H1 (cell line): ENCODE results near the gene AVPR2. TPM values are rescaled to one million over a fixed set of nuclear protein-coding genes. Genes with fewer than 3 reads are reported as not detected.

Source experiments
- CTCF ChIA-PET: fragments of 300-600 bp; sonication (Branson Sonifier 250); formaldehyde crosslinking; loops from one replicate; lab custom pipeline; 2021; ENCODE audit not compliant: partially characterized antibody; lab: Charles Lee
- POLR2A ChIA-PET: fragments of 300-600 bp; sonication (Branson Sonifier 250); formaldehyde crosslinking; loops from one replicate; lab custom pipeline; 2021; ENCODE audit warnings: inconsistent platforms; ENCODE audit not compliant: partially characterized antibody; lab: Charles Lee
- DNase-seq, 2 experiments: peaks; one replicate each; pipeline versions ENCODE4 v3.0.0 to v3.0.0-alpha.2; 2010 to 2022; ENCODE audit warnings: low spot score in 2 of 2, low read depth in 1 of 2, mixed read lengths in 1 of 2
- FAIRE-seq: peaks from 2 replicates; lab custom pipeline; 2011; peaks lifted over from hg19 to GRCh38; lab: Jason Lieb, UNC
- H2AFZ ChIP-seq: 2 replicates; pipeline ENCODE4 v1.8.1; 2012; ENCODE audit warnings: low read length, inconsistent platforms
- H2AK5ac ChIP-seq: 2 replicates; pipeline ENCODE4 v1.6.1; 2013; ENCODE audit warnings: low read depth, low read length
- H2BK120ac ChIP-seq: replicated peaks from 2 replicates; pipeline ENCODE3; 2013; ENCODE audit warnings: low read depth, low read length, inconsistent platforms
- H2BK12ac ChIP-seq: 2 replicates; pipeline ENCODE4 v1.6.1; 2013; ENCODE audit warnings: low read depth, low read length
- H2BK15ac ChIP-seq: 2 replicates; pipeline ENCODE4 v1.6.1; 2013; ENCODE audit warnings: low read length
- H2BK20ac ChIP-seq: 2 replicates; pipeline ENCODE4 v1.6.1; 2013; ENCODE audit warnings: low read length
- H2BK5ac ChIP-seq: 2 replicates; pipeline ENCODE4 v1.6.1; 2013; ENCODE audit warnings: low read depth, low read length
- H3K14ac ChIP-seq: 2 replicates; pipeline ENCODE4 v1.6.1; 2013; ENCODE audit warnings: inconsistent platforms; ENCODE audit not compliant: insufficient read length
- H3K18ac ChIP-seq: 2 replicates; pipeline ENCODE4 v1.6.1; 2013; ENCODE audit warnings: low read length; ENCODE audit errors: extremely low read depth
- H3K23ac ChIP-seq: 2 replicates; pipeline ENCODE4 v1.6.1; 2013; ENCODE audit warnings: inconsistent platforms; ENCODE audit not compliant: insufficient read length
- H3K23me2 ChIP-seq: 2 replicates; pipeline ENCODE4 v1.6.1; 2013; ENCODE audit warnings: low read depth, low read length
- H3K27ac ChIP-seq: 2 replicates; pipeline ENCODE4 v1.6.1; 2011; ENCODE audit warnings: low read depth, low read length, inconsistent platforms
- H3K27me3 ChIP-seq, 4 experiments: replicated peaks in 1 of 4; 1 replicate in 1 of 4; 2 replicates in 3 of 4; pipeline versions ENCODE4 v1.6.1 to v1.8.1; 2011 to 2013; ENCODE audit warnings: low read length in 3 of 4, mild to moderate bottlenecking in 3 of 4, inconsistent platforms in 2 of 4, mixed read lengths in 2 of 4, moderate library complexity in 1 of 4; ENCODE audit not compliant: control insufficient read depth in 3 of 4, insufficient read depth in 3 of 4; ENCODE audit errors: extremely low read depth in 1 of 4
- H3K36me3 ChIP-seq, 4 experiments: 2 replicates each; pipeline versions ENCODE4 v1.6.1 to v1.8.1; 2011 to 2013; ENCODE audit warnings: mild to moderate bottlenecking in 4 of 4, low read length in 3 of 4, moderate library complexity in 2 of 4, control low read depth in 1 of 4, inconsistent platforms in 1 of 4; ENCODE audit not compliant: insufficient read depth in 4 of 4, control insufficient read depth in 2 of 4
- H3K4ac ChIP-seq: replicated peaks from 2 replicates; pipeline ENCODE3; 2013; ENCODE audit warnings: low read length, low read depth, mixed read lengths, inconsistent platforms; ENCODE audit not compliant: insufficient read length
- H3K4me1 ChIP-seq, 4 experiments: replicated peaks in 1 of 4; 1 replicate in 1 of 4; 2 replicates in 3 of 4; pipeline versions ENCODE4 v1.6.1 to v1.8.1; 2011 to 2013; ENCODE audit warnings: low read length in 3 of 4, inconsistent platforms in 2 of 4, mixed read lengths in 1 of 4; ENCODE audit not compliant: insufficient read depth in 4 of 4, control insufficient read depth in 3 of 4
- H3K4me2 ChIP-seq, 2 experiments: 2 replicates each; pipeline versions ENCODE4 v1.6.1 to v1.8.1; 2011 to 2013; ENCODE audit warnings: low read depth in 2 of 2, low read length in 2 of 2, control low read depth in 1 of 2, inconsistent platforms in 1 of 2, mild to moderate bottlenecking in 1 of 2; ENCODE audit not compliant: insufficient read depth in 1 of 2
- H3K4me3 ChIP-seq, 4 experiments: fragments of 200-600, 300-600 bp in 1 of 4; sonication (generic), shearing (Covaris generic), sonication (Bioruptor Twin) in 1 of 4; 2 replicates each; pipeline versions ENCODE4 v1.5.1 to v1.8.1; 2011 to 2016; ENCODE audit warnings: low read length in 4 of 4, low read depth in 3 of 4, control low read depth in 2 of 4, inconsistent platforms in 2 of 4, mild to moderate bottlenecking in 2 of 4, mixed read lengths in 1 of 4, moderate library complexity in 1 of 4; ENCODE audit not compliant: insufficient read depth in 2 of 4; ENCODE audit errors: extremely low read depth in 1 of 4
- H3K56ac ChIP-seq: replicated peaks from 2 replicates; pipeline ENCODE3; 2013; ENCODE audit warnings: low read depth, mild to moderate bottlenecking, mixed read lengths, low read length, inconsistent platforms; ENCODE audit not compliant: insufficient read length
- H3K79me1 ChIP-seq: 2 replicates; pipeline ENCODE4 v1.6.1; 2013; ENCODE audit warnings: low read depth, low read length, control low read depth
- H3K79me2 ChIP-seq, 2 experiments: 2 replicates each; pipeline versions ENCODE4 v1.6.1 to v1.8.1; 2012 to 2013; ENCODE audit warnings: low read length in 2 of 2, mild to moderate bottlenecking in 2 of 2, inconsistent platforms in 1 of 2; ENCODE audit not compliant: insufficient read depth in 2 of 2, control insufficient read depth in 1 of 2
- H3K9ac ChIP-seq, 4 experiments: replicated peaks in 1 of 4; 1 replicate in 1 of 4; 2 replicates in 3 of 4; pipeline versions ENCODE4 v1.6.1 to v1.8.1; 2011 to 2013; ENCODE audit warnings: low read depth in 3 of 4, low read length in 3 of 4, control low read depth in 2 of 4, mild to moderate bottlenecking in 2 of 4, moderate library complexity in 2 of 4, inconsistent platforms in 1 of 4; ENCODE audit errors: extremely low read depth in 1 of 4
- H3K9me3 ChIP-seq, 2 experiments: 2 replicates each; pipeline versions ENCODE4 v1.6.1 to v1.8.1; 2012 to 2013; ENCODE audit warnings: mild to moderate bottlenecking in 2 of 2, moderate library complexity in 2 of 2, control low read depth in 1 of 2, inconsistent platforms in 1 of 2, low read depth in 1 of 2, low read length in 1 of 2, mixed read lengths in 1 of 2; ENCODE audit not compliant: insufficient read depth in 2 of 2
- H4K20me1 ChIP-seq, 2 experiments: replicated peaks in 1 of 2; 2 replicates each; pipeline versions ENCODE3 to v1.8.1; 2011 to 2013; ENCODE audit warnings: inconsistent platforms in 2 of 2, low read length in 2 of 2, mild to moderate bottlenecking in 1 of 2; ENCODE audit not compliant: insufficient read depth in 2 of 2, control insufficient read depth in 1 of 2
- H4K5ac ChIP-seq: 2 replicates; pipeline ENCODE4 v1.6.1; 2013; ENCODE audit warnings: low read length, low read depth, mixed read lengths, inconsistent platforms; ENCODE audit not compliant: insufficient read length
- H4K8ac ChIP-seq: 2 replicates; pipeline ENCODE4 v1.8.0; 2013; ENCODE audit warnings: mild to moderate bottlenecking, moderate library complexity, low read length, inconsistent platforms; ENCODE audit not compliant: insufficient read depth; ENCODE audit errors: extremely low read depth
- H4K91ac ChIP-seq: replicated peaks from 2 replicates; pipeline ENCODE3; 2013; ENCODE audit warnings: low read length, mixed read lengths, inconsistent platforms; ENCODE audit not compliant: insufficient read length
- MAX ChIP-seq: IDR thresholded peaks from 2 replicates; pipeline ENCODE4 v1.6.1; 2012; ENCODE audit warnings: inconsistent platforms
- SP2 ChIP-seq: IDR thresholded peaks from 2 replicates; pipeline ENCODE4 v1.6.1; 2012; ENCODE audit warnings: mild to moderate bottlenecking, low read length, inconsistent platforms
- TAF7 ChIP-seq: optimal IDR thresholded peaks from 2 replicates; pipeline ENCODE3; 2011; ENCODE audit warnings: low read depth, mild to moderate bottlenecking, inconsistent platforms, low read length, moderate library complexity, borderline replicate concordance
- WGBS, 2 experiments: shearing (Covaris generic) in 1 of 2; methylation state at CpG; one replicate each; pipeline versions ENCODE4 v1.1.6 to v1.1.7; 2013 to 2015; ENCODE audit warnings: low lambda C conversion rate in 2 of 2, mixed read lengths in 2 of 2, inconsistent platforms in 1 of 2, low coverage in 1 of 2, missing lambda C conversion rate in 1 of 2; ENCODE audit not compliant: insufficient replicate concordance in 2 of 2, insufficient coverage in 1 of 2, insufficient read length in 1 of 2; ENCODE audit errors: extremely low coverage in 1 of 2, missing lambda C conversion rate in 1 of 2; 5-methylcytosine and 5-hydroxymethylcytosine counted together
- polyA plus RNA-seq, 7 experiments: library from polyadenylated mRNA; depleted of rRNA in 3 of 7; stranded (reverse) in 5 of 7; unstranded in 2 of 7; fragments of >200 nt in 5 of 7; fragments of 200-250 nt in 2 of 7; gene quantifications; 1 replicate in 5 of 7; 2 replicates in 1 of 7; 4 replicates in 1 of 7; pipeline versions ENCODE4 v1.2.1 to v1.2.3, GENCODE V29; 2011 to 2013; ENCODE audit warnings: missing spikeins in 2 of 7, mixed read lengths in 2 of 7
- total RNA-seq: library from RNA; stranded (reverse); fragmentation: NEBNext Ultra II Directional; extraction: Animal tissue kit (Norgen Biotek cat#: 25700); gene quantifications from 2 replicates; pipeline ENCODE4 v1.2.1, GENCODE V29; 2021

AVPR2 gene
- total and polyA plus RNA-seq, 2 of the 8 experiments (the other 6 are each of a cell fraction or from before 2014, with no cell fraction given) = 0.09 TPM; not detected in 1

- H3K4ac ChIP-seq = no peak overlapping the region
- H3K4me1 ChIP-seq = peaks cover 0 to 5% (median 1%) of the 10 kb centered on the region in 4 experiments; a peak in 5 of 7 replicates
- no peak overlapping the region for H2BK15ac ChIP-seq
- FAIRE-seq (no peak), DNase-seq (no peak)
- H4K91ac ChIP-seq = no peak overlapping the region
- H3K23me2 ChIP-seq = no peaks in the 10 kb centered on the region
- no peaks in the 10 kb centered on the region for H3K9me3 ChIP-seq
- no peak overlapping the region for H4K8ac ChIP-seq
- H3K14ac ChIP-seq = no peak overlapping the region
- H2BK120ac ChIP-seq = no peak overlapping the region
- no peak overlapping the region for H4K5ac ChIP-seq
- H2BK12ac ChIP-seq = no peak overlapping the region
- ChIA-PET POLR2A (interaction anchor here (3.1 to 14.9 kb wide), 2 partner anchors 12 to 21 kb away, joined by 9 to 231 read pairs; partner anchors contain the start of genes NAA10 and RENBP), CTCF (interaction anchor here (0.7 to 7.0 kb wide), 5 partner anchors 10 to 253 kb away, joined by 3 to 65 read pairs (median 3); no protein-coding TSS in a partner anchor)
- no peak overlapping the region for H3K18ac ChIP-seq
- H3K4me2 ChIP-seq = no peak overlapping the region
- H4K20me1 ChIP-seq = peaks cover 0 to 2% of the 10 kb centered on the region in 2 experiments
- peaks cover 0 to 3% of the 10 kb centered on the region in 2 experiments; a peak in 1 of 4 replicates for H3K79me2 ChIP-seq
- 0 out of 8 replicates have a peak, but pooled peaks cover 0 to 2% (median 0%) of the 10 kb centered on the region in 4 experiments for H3K36me3 ChIP-seq
- WGBS, 2 experiments = 93% methylated on average over 3 of the region's 14 CpGs; no CpG with 5 or more reads in 1 of the 2 experiments
- no peak overlapping the region for H2AFZ ChIP-seq
- no peak overlapping the region for H3K27ac ChIP-seq
- no peak overlapping the region for H2AK5ac ChIP-seq
- no peak overlapping the region for H3K56ac ChIP-seq
- no peak overlapping the region for H3K9ac ChIP-seq
- no peak overlapping the region for H3K23ac ChIP-seq
- no peak overlapping the region for H2BK5ac ChIP-seq
- no peaks in the 10 kb centered on the region for H3K27me3 ChIP-seq
- H2BK20ac ChIP-seq = no peak overlapping the region
- no peaks in the 10 kb centered on the region; the same call in 1 of the 2 replicates for H3K79me1 ChIP-seq
- H3K4me3 ChIP-seq = no peak overlapping the region
- TF ChIP-seq SP2 = no peak
- no peak for TF ChIP-seq MAX
- TF ChIP-seq TAF7 = no peak
Observed at GRCh38 chrX:153920546-153920945, 16.1 kb downstream of the AVPR2 start.
